Measurements from ENCODE around the gene MRPS18C. TPM values are rescaled to one million over a fixed set of nuclear protein-coding genes. Genes with fewer than 3 reads are reported as not detected.

The MRPS18C gene
- total and polyA plus RNA-seq, 9 of the 15 experiments (the other 6 are each of a cell fraction or from before 2014, with no cell fraction given) = 54.3 to 390 (median 138) TPM

DNA sequence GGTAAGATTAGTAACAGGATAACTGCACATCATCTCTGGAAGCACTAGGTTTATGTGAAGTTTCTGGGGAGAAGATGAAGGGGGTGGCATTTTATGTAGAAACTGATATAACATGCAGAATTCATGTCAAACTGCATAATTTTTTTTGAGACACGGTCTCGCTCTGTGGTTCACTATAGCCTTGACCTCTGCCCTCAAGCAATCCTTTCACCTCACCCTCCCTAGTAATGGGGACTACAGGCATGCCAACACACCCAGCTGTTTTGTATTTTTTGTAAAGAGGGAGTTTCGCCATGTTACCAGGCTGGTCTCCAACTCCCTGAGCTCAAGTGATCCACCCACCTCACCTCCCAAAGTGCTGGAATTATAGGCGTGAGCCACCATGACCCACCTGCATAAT, 17.6 kb downstream of the MRPS18C start:
- DNase-seq (ENCODE audit: extremely low read depth in 1 of 4, low spot score in 3 of 4) (no peak), FAIRE-seq (no peak), ATAC-seq (no peak)
- no peak overlapping the region for H3K9ac ChIP-seq (ENCODE audit: insufficient read depth in 1 of 2, low read depth in 2 of 2, low read length in 2 of 2)
- H3K4me2 ChIP-seq (ENCODE audit: insufficient read depth, low read length) = no peak overlapping the region
- no peaks in the 10 kb centered on the region for H3K4me1 ChIP-seq (replicated peaks in 1 of 2; ENCODE audit: control insufficient read depth in 2 of 2, insufficient read depth in 2 of 2, low read length in 2 of 2)
- H2AFZ ChIP-seq (ENCODE audit: low read depth, low read length) = no peak overlapping the region
- BruUV-seq (replicated peaks) = no TSS peak
- ChIA-PET POLR2A (interaction anchor here (0.9 kb wide), 1 partner anchor 84 kb away, joined by 3 read pairs; no protein-coding TSS in a partner anchor), CTCF (ENCODE audit: low intra/inter-chr PET ratio) (no interaction called here)
- TF ChIP-seq TARDBP (IDR thresholded peaks at IDR 0.05) (no peak), BRD9 (IDR thresholded peaks at IDR 0.05; ENCODE audit: low read depth, partially characterized antibody) (no peak)
- intact Hi-C loops (cut with micrococcal nuclease) = no loop called here
- no peak overlapping the region for H3K4me3 ChIP-seq
- peaks cover 75% of the 10 kb centered on the region for H3K36me3 ChIP-seq (ENCODE audit: control insufficient read depth, insufficient read depth, low read length)
- H3K9me3 ChIP-seq (replicated peaks; ENCODE audit: control insufficient read depth, insufficient read depth, low read depth, low read length) = no peaks in the 10 kb centered on the region; the same call in 1 of the 2 replicates
- H3K9me1 ChIP-seq (ENCODE audit: control insufficient read depth, insufficient read depth, low read length) = no peaks in the 10 kb centered on the region
- in situ Hi-C loops (cut with MboI) = no loop called here
- 63% methylated on average over 4 of the region's 4 CpGs for WGBS (ENCODE audit: insufficient coverage, low coverage, missing lambda C conversion rate)
- no peaks in the 10 kb centered on the region for H3K27me3 ChIP-seq (ENCODE audit: control insufficient read depth in 2 of 2, insufficient read depth in 2 of 2, low read length in 2 of 2)
- H3K79me2 ChIP-seq (ENCODE audit: control insufficient read depth, insufficient read depth, low read length) = no peaks in the 10 kb centered on the region
- no peak overlapping the region for H3K27ac ChIP-seq (ENCODE audit: extremely low read depth, low read depth, low read length)
- H4K20me1 ChIP-seq (replicated peaks; ENCODE audit: control insufficient read depth, insufficient read depth, low read length) = no peaks in the 10 kb centered on the region

DNA sequence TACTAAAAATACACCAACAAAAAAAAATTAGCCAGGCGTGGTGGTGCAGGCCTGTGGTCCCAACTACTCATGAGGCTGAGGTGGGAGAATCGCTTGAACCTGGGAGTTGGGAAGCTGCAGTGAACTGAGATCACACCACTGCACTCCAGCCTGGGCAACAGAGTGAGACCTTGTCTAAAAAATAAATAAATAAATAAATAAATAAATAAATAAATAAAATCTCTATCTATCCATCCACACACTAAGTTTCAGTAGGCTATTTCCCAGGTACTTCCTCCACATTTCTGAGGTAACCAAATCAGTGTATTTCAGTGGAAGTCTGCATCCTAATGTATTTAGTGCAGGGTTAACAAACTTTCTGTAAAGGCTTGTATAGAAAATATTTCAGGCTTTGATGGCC, 18.1 kb downstream of the MRPS18C start:
- peaks cover 74% of the 10 kb centered on the region for H3K36me3 ChIP-seq (ENCODE audit: control insufficient read depth, insufficient read depth, low read length)
- H4K20me1 ChIP-seq (replicated peaks; ENCODE audit: control insufficient read depth, insufficient read depth, low read length) = no peaks in the 10 kb centered on the region
- H3K9me3 ChIP-seq (replicated peaks; ENCODE audit: control insufficient read depth, insufficient read depth, low read depth, low read length) = no peaks in the 10 kb centered on the region; the same call in 1 of the 2 replicates
- H2AFZ ChIP-seq (ENCODE audit: low read depth, low read length) = no peak overlapping the region
- intact Hi-C loops (cut with micrococcal nuclease) = no loop called here
- BruUV-seq (replicated peaks) = no TSS peak
- no peaks in the 10 kb centered on the region for H3K27me3 ChIP-seq (ENCODE audit: control insufficient read depth in 2 of 2, insufficient read depth in 2 of 2, low read length in 2 of 2)
- POLR2A ChIA-PET = interaction anchor here (0.9 to 1.3 kb wide), 4 partner anchors 9 to 83 kb away, joined by 3 to 5 read pairs (median 4); partner anchors contain the start of genes HELQ and MRPS18C
- no peak overlapping the region for H3K4me2 ChIP-seq (ENCODE audit: insufficient read depth, low read length)
- H3K4me1 ChIP-seq (replicated peaks in 1 of 2; ENCODE audit: control insufficient read depth in 2 of 2, insufficient read depth in 2 of 2, low read length in 2 of 2) = no peaks in the 10 kb centered on the region
- in situ Hi-C loops (cut with MboI) = no loop called here
- no peaks in the 10 kb centered on the region for H3K79me2 ChIP-seq (ENCODE audit: control insufficient read depth, insufficient read depth, low read length)
- 92% methylated on average over 2 of the region's 2 CpGs for WGBS (ENCODE audit: insufficient coverage, low coverage, missing lambda C conversion rate)
- H3K4me3 ChIP-seq = no peak overlapping the region
- no peak overlapping the region for H3K27ac ChIP-seq (ENCODE audit: extremely low read depth, low read depth, low read length)
- no peak for ATAC-seq
- FAIRE-seq = no peak
- TF ChIP-seq DACH1 (IDR thresholded peaks at IDR 0.05; ENCODE audit: partially characterized antibody) (no peak), CC2D1A (IDR thresholded peaks at IDR 0.05) (no peak), COPS2 (conservative IDR thresholded peaks at IDR 0.05) (no peak), NFXL1 (CRISPR knock-in tag; IDR thresholded peaks at IDR 0.05) (no peak), TEAD4 (IDR thresholded peaks at IDR 0.05; ENCODE audit: low read length) (no peak), TEAD4 (CRISPR knock-in tag; IDR thresholded peaks at IDR 0.05; ENCODE audit: borderline replicate concordance) (no peak), SRSF1 (IDR thresholded peaks at IDR 0.05; ENCODE audit: low read depth, low read length) (no peak)
- TF ChIP-seq, protein P1, sequence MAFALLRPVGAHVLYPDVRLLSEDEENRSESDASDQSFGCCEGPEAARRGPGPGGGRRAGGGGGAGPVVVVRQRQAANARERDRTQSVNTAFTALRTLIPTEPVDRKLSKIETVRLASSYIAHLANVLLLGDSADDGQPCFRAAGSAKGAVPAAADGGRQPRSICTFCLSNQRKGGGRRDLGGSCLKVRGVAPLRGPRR (CRISPR knock-in tag; IDR thresholded peaks at IDR 0.05) = no peak
- TF ChIP-seq, protein P2, sequence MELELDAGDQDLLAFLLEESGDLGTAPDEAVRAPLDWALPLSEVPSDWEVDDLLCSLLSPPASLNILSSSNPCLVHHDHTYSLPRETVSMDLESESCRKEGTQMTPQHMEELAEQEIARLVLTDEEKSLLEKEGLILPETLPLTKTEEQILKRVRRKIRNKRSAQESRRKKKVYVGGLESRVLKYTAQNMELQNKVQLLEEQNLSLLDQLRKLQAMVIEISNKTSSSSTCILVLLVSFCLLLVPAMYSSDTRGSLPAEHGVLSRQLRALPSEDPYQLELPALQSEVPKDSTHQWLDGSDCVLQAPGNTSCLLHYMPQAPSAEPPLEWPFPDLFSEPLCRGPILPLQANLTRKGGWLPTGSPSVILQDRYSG (tag; conservative IDR thresholded peaks at IDR 0.05; ENCODE audit: low read depth) = no peak
- H3K9me1 ChIP-seq (ENCODE audit: control insufficient read depth, insufficient read depth, low read length) = no peaks in the 10 kb centered on the region
- CTCF ChIA-PET (ENCODE audit: low intra/inter-chr PET ratio) = no interaction called here
- no peak for DNase-seq (ENCODE audit: extremely low read depth in 1 of 4, low spot score in 3 of 4)
- no peak overlapping the region for H3K9ac ChIP-seq (ENCODE audit: insufficient read depth in 1 of 2, low read depth in 2 of 2, low read length in 2 of 2)
